GM12878 (cell line): ENCODE measurements around the gene RAMACL. TPM values are rescaled to one million over a fixed set of nuclear protein-coding genes. Genes with fewer than 3 reads are reported as not detected.

Experiments
- ATAC-seq: fragments of 200-7000 bp; cut with Tn5 transposase; 3 replicates; pipeline ENCODE4 v1.9.1; 2020; ENCODE audit warnings: mild to moderate bottlenecking, moderate library complexity
- BruUV-seq: library from RNA; stranded (reverse); fragments of 400-500 nt; replicated peaks from 2 replicates; lab custom pipeline; 2021; lab: Mats Ljungman, UMichigan
- CTCF ChIA-PET: fragments of 300-600 bp; sonication (Branson Sonifier 250); formaldehyde crosslinking; extraction: SDS; loops from one replicate; lab custom pipeline; 2021; ENCODE audit warnings: inconsistent platforms; lab: Yijun Ruan, JAX
- POLR2A ChIA-PET: fragments of 350-600 bp; formaldehyde crosslinking; extraction: SDS; loops from one replicate; lab custom pipeline; 2021; ENCODE audit warnings: inconsistent platforms; lab: Charles Lee
- RAD21 ChIA-PET: fragments of 300-600 bp; sonication (Branson Sonifier 250); formaldehyde crosslinking; loops from one replicate; lab custom pipeline; 2023; ENCODE audit warnings: antibody characterized with exemption; ENCODE audit not compliant: unreplicated experiment; lab: Charles Lee
- SMC1A ChIA-PET: fragments of 300-600 bp; sonication (Branson Sonifier 250); formaldehyde crosslinking; loops from one replicate; lab custom pipeline; 2023; ENCODE audit not compliant: unreplicated experiment, uncharacterized antibody; lab: Charles Lee
- DNase-seq: peaks from one replicate; pipeline ENCODE4 v3.0.0-alpha.2; 2011; ENCODE audit warnings: low read depth, low spot score
- FAIRE-seq: peaks from 3 replicates; lab custom pipeline; 2011; peaks lifted over from hg19 to GRCh38; lab: Jason Lieb, UNC
- H2AFZ ChIP-seq: 2 replicates; pipeline ENCODE4 v1.6.0; 2011; ENCODE audit warnings: low read depth, low read length, control low read depth; ENCODE audit not compliant: control insufficient read depth
- H3K27ac ChIP-seq: 2 replicates; pipeline ENCODE4 v1.5.1; 2011; ENCODE audit warnings: control low read depth; ENCODE audit not compliant: control insufficient read depth, insufficient read depth
- H3K27me3 ChIP-seq, 2 experiments: replicated peaks in 1 of 2; 2 replicates each; pipeline versions ENCODE4 v1.6.0 to v1.6.1; 2011; ENCODE audit warnings: low read length in 1 of 2; ENCODE audit not compliant: control insufficient read depth in 2 of 2, insufficient read depth in 2 of 2
- H3K36me3 ChIP-seq, 2 experiments: 2 replicates each; pipeline ENCODE4 v1.5.1; 2011; ENCODE audit warnings: low read length in 1 of 2; ENCODE audit not compliant: control insufficient read depth in 2 of 2, insufficient read depth in 2 of 2
- H3K4me1 ChIP-seq: 2 replicates; pipeline ENCODE4 v1.6.1; 2011; ENCODE audit warnings: mild to moderate bottlenecking, low read length, moderate library complexity, mixed read lengths; ENCODE audit not compliant: control insufficient read depth, insufficient read depth
- H3K4me2 ChIP-seq: 2 replicates; pipeline ENCODE4 v1.6.0; 2011; ENCODE audit warnings: control low read depth; ENCODE audit not compliant: control insufficient read depth, insufficient read depth
- H3K4me3 ChIP-seq: fragments of 200-600 bp; sonication (generic); 2 replicates; pipeline ENCODE4 v1.5.1; 2016
- H3K79me2 ChIP-seq: 2 replicates; pipeline ENCODE4 v1.6.0; 2011; ENCODE audit warnings: low read length; ENCODE audit not compliant: control insufficient read depth, insufficient read depth
- H3K9ac ChIP-seq: 2 replicates; pipeline ENCODE4 v1.8.0; 2011; ENCODE audit warnings: low read length, control low read depth, mixed read lengths; ENCODE audit not compliant: control insufficient read depth, insufficient read depth
- H3K9me3 ChIP-seq: replicated peaks from 3 replicates; pipeline ENCODE4 v1.5.1; 2011; ENCODE audit warnings: mild to moderate bottlenecking, low read length; ENCODE audit not compliant: control insufficient read depth, insufficient read depth
- H4K20me1 ChIP-seq: 2 replicates; pipeline ENCODE4 v1.6.0; 2011; ENCODE audit not compliant: control insufficient read depth, insufficient read depth
- BMI1 ChIP-seq: fragments of 450-650 bp; IDR thresholded peaks from 2 replicates; pipeline ENCODE4 v1.6.1; 2016; ENCODE audit warnings: mild to moderate bottlenecking, moderate library complexity, borderline replicate concordance
- CUX1 ChIP-seq: IDR thresholded peaks from 2 replicates; pipeline ENCODE4 v1.6.1; 2012; ENCODE audit warnings: improper control_type of control experiment, low read depth, low read length; ENCODE audit not compliant: insufficient replicate concordance
- ETV6 ChIP-seq, 2 experiments: fragments of 450-650 bp in 1 of 2; IDR thresholded peaks in 1 of 2; conservative IDR thresholded peaks in 1 of 2; 2 replicates each; pipeline ENCODE4 v1.6.1; 2014; ENCODE audit warnings: antibody characterized with exemption in 1 of 2, borderline replicate concordance in 1 of 2, low read depth in 1 of 2, mild to moderate bottlenecking in 1 of 2, moderate library complexity in 1 of 2
- FOXM1 ChIP-seq: IDR thresholded peaks from 2 replicates; pipeline ENCODE4 v1.6.1; 2012; ENCODE audit warnings: low read depth, mild to moderate bottlenecking, inconsistent platforms, low read length, moderate library complexity
- HDAC2 ChIP-seq: fragments of 200-600 bp; sonication (generic); IDR thresholded peaks from 2 replicates; pipeline ENCODE4 v1.6.1; 2017
- HSF1 ChIP-seq: fragments of 150-350 bp; IDR thresholded peaks from 2 replicates; pipeline ENCODE4 v1.6.1; 2014; ENCODE audit warnings: mild to moderate bottlenecking, low read depth, low read length
- JUND ChIP-seq: IDR thresholded peaks from 2 replicates; pipeline ENCODE4 v1.6.1; 2012; ENCODE audit warnings: low read depth, mild to moderate bottlenecking, low read length, improper control_type of control experiment, moderate library complexity
- LARP7 ChIP-seq: fragments of 450-650 bp; IDR thresholded peaks from 2 replicates; pipeline ENCODE4 v1.6.1; 2017; ENCODE audit warnings: mild to moderate bottlenecking
- PAX8 ChIP-seq: fragments of 450-650 bp; IDR thresholded peaks from 2 replicates; pipeline ENCODE4 v1.6.1; 2017; ENCODE audit warnings: mild to moderate bottlenecking, moderate library complexity
- RAD51 ChIP-seq: fragments of 450-650 bp; IDR thresholded peaks from 2 replicates; pipeline ENCODE4 v1.6.1; 2016; ENCODE audit warnings: moderate library complexity, mild to moderate bottlenecking, inconsistent platforms
- SMAD5 ChIP-seq: IDR thresholded peaks from 2 replicates; pipeline ENCODE4 v1.6.1; 2016; ENCODE audit warnings: antibody characterized with exemption, low read depth
- SRF ChIP-seq, 2 experiments: IDR thresholded peaks; 2 replicates each; pipeline ENCODE4 v1.6.1; 2011; ENCODE audit warnings: low read depth in 2 of 2, low read length in 2 of 2, mild to moderate bottlenecking in 1 of 2, moderate library complexity in 1 of 2
- TCF3 ChIP-seq: IDR thresholded peaks from 2 replicates; pipeline ENCODE4 v1.6.1; 2012; ENCODE audit warnings: low read depth, mild to moderate bottlenecking, low read length, borderline replicate concordance; ENCODE audit not compliant: insufficient read depth
- WRNIP1 ChIP-seq: IDR thresholded peaks from 2 replicates; pipeline ENCODE4 v1.6.1; 2011; ENCODE audit warnings: low read depth, low read length, improper control_type of control experiment, borderline replicate concordance
- ZBED1 ChIP-seq: IDR thresholded peaks from 2 replicates; pipeline ENCODE4 v1.6.1; 2016; ENCODE audit warnings: borderline replicate concordance
- ZBTB11 ChIP-seq: fragments of 450-650 bp; formaldehyde crosslinking; IDR thresholded peaks from 2 replicates; pipeline ENCODE4 v1.5.0; 2022; ENCODE audit warnings: mild to moderate bottlenecking, missing genetic modification characterization
- WGBS: methylation state at CpG from one replicate; pipeline ENCODE4 v1.1.6; 2016; ENCODE audit warnings: low lambda C conversion rate; ENCODE audit not compliant: insufficient replicate concordance, insufficient coverage; ENCODE audit errors: missing lambda C conversion rate; 5-methylcytosine and 5-hydroxymethylcytosine counted together
- in situ Hi-C: fragments of 300-500 bp; cut with MboI; formaldehyde crosslinking; loops from 9 replicates; pipeline ENCODE4 v1.14.3; 2018; ENCODE audit warnings: mixed read lengths
- intact Hi-C: fragments of 100-400 bp; cut with micrococcal nuclease; formaldehyde crosslinking; loops from one replicate; pipeline ENCODE4 v1.14.2; 2022; ENCODE audit not compliant: unreplicated experiment
- polyA plus RNA-seq, 11 experiments: library from polyadenylated mRNA; depleted of rRNA in 4 of 11; unstranded in 6 of 11; stranded (reverse) in 5 of 11; fragments of >200 nt; fragmentation: Nextera tagmentation in 4 of 11; fragmentation: Illumina TruSeq in 1 of 11; extraction: Ambion mirVana in 4 of 11; extraction: Trizol in 1 of 11; gene quantifications; 1 replicate in 1 of 11; 2 replicates in 10 of 11; pipeline versions ENCODE4 v1.2.1 to v1.2.3, GENCODE V29; 2011 to 2016; ENCODE audit warnings: inconsistent platforms in 2 of 11, missing spikeins in 2 of 11, low read depth in 1 of 11
- total RNA-seq, 4 experiments: library from RNA; depleted of rRNA in 3 of 4; stranded (reverse); fragments of >200 nt in 3 of 4; fragmentation: Illumina TruSeq in 1 of 4; extraction: Trizol in 1 of 4; gene quantifications; 2 replicates each; pipeline versions ENCODE4 v1.2.1 to v1.2.3, GENCODE V29; 2013 to 2021

RAMACL gene
- total and polyA plus RNA-seq, 10 of the 15 experiments (the other 5 are each of a cell fraction or from before 2014, with no cell fraction given) = 0.09 to 1.3 (median 0.31) TPM; not detected in 1

GRCh38 chr6:166610069-166610468 lies 23.6 kb upstream of the RAMACL start:
- in situ Hi-C loops = no loop called here
- intact Hi-C loops = no loop called here
- no peaks in the 10 kb centered on the region for H3K27me3 ChIP-seq
- no peak overlapping the region for H3K27ac ChIP-seq
- no peaks in the 10 kb centered on the region for H3K36me3 ChIP-seq
- H3K4me3 ChIP-seq = no peak overlapping the region
- H3K9ac ChIP-seq = no peak overlapping the region
- no peaks in the 10 kb centered on the region for H4K20me1 ChIP-seq
- POLR2A ChIA-PET = no interaction called here
- SMC1A ChIA-PET = no interaction called here
- H3K79me2 ChIP-seq = no peaks in the 10 kb centered on the region
- DNase-seq (no peak), ATAC-seq (no peak), FAIRE-seq (no peak)
- CTCF ChIA-PET = no interaction called here
- RAD21 ChIA-PET = no interaction called here
- WGBS = 55% methylated on average over 9 of the region's 9 CpGs
- BruUV-seq = no TSS peak
- H3K9me3 ChIP-seq = no peaks in the 10 kb centered on the region
- H3K4me1 ChIP-seq = no peaks in the 10 kb centered on the region
- no peak overlapping the region for H2AFZ ChIP-seq
- H3K4me2 ChIP-seq = no peak overlapping the region
- no peak for TF ChIP-seq WRNIP1
- no peak for TF ChIP-seq TCF3
- no peak for TF ChIP-seq BMI1
- no peak for TF ChIP-seq FOXM1
- no peak for TF ChIP-seq HSF1
- TF ChIP-seq CUX1 = no peak
- no peak for TF ChIP-seq HDAC2
- no peak for TF ChIP-seq LARP7
- no peak for TF ChIP-seq SMAD5
- TF ChIP-seq ZBTB11 (CRISPR knock-in tag) = no peak
- TF ChIP-seq RAD51 = no peak
- no peak for TF ChIP-seq PAX8
- no peak for TF ChIP-seq ETV6 (conservative IDR thresholded peaks at IDR 0.05 in 1 of 2, IDR thresholded peaks at IDR 0.05 in 1 of 2; ENCODE audit: borderline replicate concordance in 1 of 2, low read depth in 1 of 2)
- TF ChIP-seq JUND = no peak
- no peak for TF ChIP-seq ZBED1
- no peak for TF ChIP-seq SRF (IDR thresholded peaks at IDR 0.05; ENCODE audit: low read depth in 2 of 2, low read length in 2 of 2)
